A549 (cell line): Measurements from ENCODE around the gene GAS6.

Experiments
- BHLHE40 ChIP-seq: IDR thresholded peaks from 2 replicates; pipeline ENCODE4 v1.6.1; 2012; ENCODE audit warnings: low read depth, low read length, inconsistent platforms
- MYC ChIP-seq: IDR thresholded peaks from 2 replicates; pipeline ENCODE4 v1.6.1; 2012; ENCODE audit warnings: mild to moderate bottlenecking, inconsistent platforms, low read length, improper control_type of control experiment, borderline replicate concordance

GRCh38 chr13:113815151-113816058, 48.5 kb downstream of the GAS6 start:
- TF ChIP-seq MYC, result no peak
- no peak for TF ChIP-seq BHLHE40
